ENCODE measurements around the gene SCLY.

SCLY gene

GRCh38 chr2:238128534-238129001 lies 67.8 kb downstream of the SCLY start:
- no peak for DNase-seq

- DNase-seq: no peak
Observed at GRCh38 chr2:238129166-238130010, 68.6 kb downstream of the SCLY start.

GRCh38 chr2:238130111-238130695 lies 69.4 kb downstream of the SCLY start:
- DNase-seq: no peak

GRCh38 chr2:238130696-238131628 lies 70.2 kb downstream of the SCLY start:
- no peak for DNase-seq

GRCh38 chr2:238131761-238132462 lies 71.1 kb downstream of the SCLY start:
- no peak for DNase-seq

GRCh38 chr2:238132463-238133450 lies 72.0 kb downstream of the SCLY start:
- no peak for DNase-seq

GRCh38 chr2:238133499-238134392 lies 72.9 kb downstream of the SCLY start:
- DNase-seq: no peak

- no peak for DNase-seq
Observed at GRCh38 chr2:238134393-238134785, 73.6 kb downstream of the SCLY start.

- no peak for DNase-seq
Observed at GRCh38 chr2:238135601-238136150, 74.9 kb downstream of the SCLY start.

GRCh38 chr2:238136820-238137537 lies 76.2 kb downstream of the SCLY start:
- no peak for DNase-seq

- no peak for DNase-seq
Observed at GRCh38 chr2:238137885-238138284, 77.1 kb downstream of the SCLY start.

- no peak for DNase-seq
Observed at GRCh38 chr2:238138331-238139195, 77.8 kb downstream of the SCLY start, which contains the start of gene KLHL30. Gene KLHL30 (plus strand): TSS chr2:238138668. CDS start chr2:238140755, 2,087 bp downstream.

GRCh38 chr2:238139196-238140039 lies 78.6 kb downstream of the SCLY start:
- no peak for DNase-seq

- no peak for DNase-seq
Observed at GRCh38 chr2:238140040-238140439, 79.2 kb downstream of the SCLY start.

- no peak for DNase-seq
Observed at GRCh38 chr2:238140721-238141540, 80.1 kb downstream of the SCLY start.
